Liver (tissue), 9 donors: ENCODE measurements around the gene SAMSN1. TPM values are rescaled to one million over a fixed set of nuclear protein-coding genes. Genes with fewer than 3 reads are reported as not detected.

Experiments
- DNase-seq: peaks from one replicate; pipeline ENCODE4 v3.0.0-alpha.2; 2017; ENCODE audit warnings: low spot score
- H3K27ac ChIP-seq, 2 donors: one replicate each; pipeline ENCODE4 v1.7.0; 2013; ENCODE audit warnings: inconsistent platforms in 2 of 2, low read length in 2 of 2, control low read depth in 1 of 2, low read depth in 1 of 2, mild to moderate bottlenecking in 1 of 2
- H3K27me3 ChIP-seq, 4 donors: one replicate each; pipeline versions ENCODE4 v1.6.1 to v1.7.0; 2013; ENCODE audit warnings: low read length in 3 of 4, inconsistent platforms in 1 of 4, mild to moderate bottlenecking in 1 of 4, moderate library complexity in 1 of 4; ENCODE audit not compliant: control insufficient read depth in 4 of 4, insufficient read depth in 4 of 4
- H3K36me3 ChIP-seq, 4 donors: one replicate each; pipeline versions ENCODE4 v1.6.1 to v1.7.0; 2013; ENCODE audit warnings: low read length in 3 of 4, mild to moderate bottlenecking in 3 of 4, low read depth in 1 of 4, moderate library complexity in 1 of 4; ENCODE audit not compliant: control insufficient read depth in 4 of 4, insufficient read depth in 3 of 4
- H3K4me1 ChIP-seq, 4 donors: one replicate each; pipeline versions ENCODE4 v1.6.1 to v1.7.0; 2013; ENCODE audit warnings: low read length in 3 of 4, mild to moderate bottlenecking in 3 of 4, moderate library complexity in 1 of 4; ENCODE audit not compliant: control insufficient read depth in 4 of 4, insufficient read depth in 4 of 4
- H3K4me3 ChIP-seq, 3 donors: one replicate each; pipeline versions ENCODE4 v1.6.1 to v1.7.0; 2013; ENCODE audit warnings: low read length in 3 of 3, control low read depth in 1 of 3, low read depth in 1 of 3, mild to moderate bottlenecking in 1 of 3
- H3K9ac ChIP-seq, 2 donors: one replicate each; pipeline ENCODE4 v1.7.0; 2013; ENCODE audit warnings: low read length in 2 of 2, mild to moderate bottlenecking in 2 of 2, moderate library complexity in 2 of 2, control low read depth in 1 of 2, low read depth in 1 of 2
- H3K9me3 ChIP-seq, 4 donors: one replicate each; pipeline versions ENCODE4 v1.6.1 to v1.7.0; 2013; ENCODE audit warnings: low read length in 3 of 4; ENCODE audit not compliant: control insufficient read depth in 4 of 4
- EGR1 ChIP-seq, 2 donors: IDR thresholded peaks; 2 replicates each; pipeline ENCODE4 v1.6.1; 2016 to 2018; ENCODE audit warnings: antibody characterized with exemption in 2 of 2, low read depth in 2 of 2
- FOXA1 ChIP-seq: IDR thresholded peaks from 2 replicates; pipeline ENCODE4 v1.6.1; 2016; ENCODE audit warnings: antibody characterized with exemption
- FOXA2 ChIP-seq: IDR thresholded peaks from 2 replicates; pipeline ENCODE4 v1.6.1; 2016; ENCODE audit warnings: antibody characterized with exemption
- GABPA ChIP-seq, 2 donors: IDR thresholded peaks in 1 of 2; conservative IDR thresholded peaks in 1 of 2; 2 replicates each; pipeline ENCODE4 v1.6.1; 2016; ENCODE audit warnings: antibody characterized with exemption in 2 of 2, mild to moderate bottlenecking in 1 of 2, moderate library complexity in 1 of 2
- HNF4A ChIP-seq, 2 donors: conservative IDR thresholded peaks; 2 replicates each; pipeline ENCODE4 v1.6.1; 2016; ENCODE audit warnings: antibody characterized with exemption in 2 of 2, mild to moderate bottlenecking in 2 of 2
- HNF4G ChIP-seq: IDR thresholded peaks from 2 replicates; pipeline ENCODE4 v1.6.1; 2016; ENCODE audit warnings: antibody characterized with exemption
- JUND ChIP-seq, 2 donors: IDR thresholded peaks; 2 replicates each; pipeline ENCODE4 v1.6.1; 2016; ENCODE audit warnings: antibody characterized with exemption in 2 of 2
- NR2F2 ChIP-seq: IDR thresholded peaks from 2 replicates; pipeline ENCODE4 v1.6.1; 2016; ENCODE audit warnings: antibody characterized with exemption
- RAD21 ChIP-seq, 2 donors: IDR thresholded peaks; 2 replicates each; pipeline ENCODE4 v1.6.1; 2016; ENCODE audit warnings: antibody characterized with exemption in 2 of 2, mild to moderate bottlenecking in 2 of 2
- RXRA ChIP-seq, 2 donors: IDR thresholded peaks; 2 replicates each; pipeline ENCODE4 v1.6.1; 2017 to 2018; ENCODE audit warnings: antibody characterized with exemption in 2 of 2, mild to moderate bottlenecking in 1 of 2
- SP1 ChIP-seq: IDR thresholded peaks from 2 replicates; pipeline ENCODE4 v1.6.1; 2018; ENCODE audit warnings: antibody characterized with exemption, mild to moderate bottlenecking
- TAF1 ChIP-seq: conservative IDR thresholded peaks from 2 replicates; pipeline ENCODE4 v1.6.1; 2016; ENCODE audit warnings: antibody characterized with exemption, mild to moderate bottlenecking
- YY1 ChIP-seq: IDR thresholded peaks from 2 replicates; pipeline ENCODE4 v1.6.1; 2016; ENCODE audit warnings: antibody characterized with exemption, mild to moderate bottlenecking
- WGBS: extraction: QIAGEN DNeasy Blood & Tissue Kit; methylation state at CpG from one replicate; pipeline ENCODE4 v1.1.7; 2013; 5-methylcytosine and 5-hydroxymethylcytosine counted together
- polyA plus RNA-seq, 2 donors: library from polyadenylated mRNA; stranded (reverse) in 1 of 2; unstranded in 1 of 2; fragments of 200-250 nt in 1 of 2; fragments of >200 nt in 1 of 2; fragmentation: Nextera tagmentation in 1 of 2; extraction: Ambion mirVana in 1 of 2; gene quantifications; one replicate each; pipeline versions ENCODE4 v1.2.1 to v1.2.3, GENCODE V29; 2013 to 2015
- total RNA-seq, 2 donors: library from RNA; depleted of rRNA; stranded (reverse); fragments of >200 nt; gene quantifications; one replicate each; pipeline ENCODE4 v1.2.3, GENCODE V29; 2014
- TF ChIP-seq, protein P1 (sequence below): IDR thresholded peaks from 2 replicates; pipeline ENCODE4 v1.6.1; 2016; ENCODE audit warnings: antibody characterized with exemption
- TF ChIP-seq, protein P2 (sequence below): IDR thresholded peaks from 2 replicates; pipeline ENCODE4 v1.6.1; 2016; ENCODE audit warnings: antibody characterized with exemption
- TF ChIP-seq, protein P3 (sequence below): fragments of 150-350 bp; IDR thresholded peaks from 2 replicates; pipeline ENCODE4 v1.5.1; 2017; ENCODE audit warnings: improper control_type of control experiment, low read depth, low read length; ENCODE audit not compliant: missing input control
- TF ChIP-seq, protein P4 (sequence below): IDR thresholded peaks from 2 replicates; pipeline ENCODE4 v1.6.1; 2016; ENCODE audit warnings: antibody characterized with exemption, mild to moderate bottlenecking
- TF ChIP-seq, protein P5 (sequence below): IDR thresholded peaks from 2 replicates; pipeline ENCODE4 v1.6.1; 2016; ENCODE audit warnings: antibody characterized with exemption
- donor health status: healthy.
- donor health status: healthy.
- donor health status: healthy.
- donor health status: healthy.
- donor health status: healthy.

Gene SAMSN1
- total and polyA plus RNA-seq, 4 donors, result 2.2 to 9.0 (median 3.4) TPM

DNA sequence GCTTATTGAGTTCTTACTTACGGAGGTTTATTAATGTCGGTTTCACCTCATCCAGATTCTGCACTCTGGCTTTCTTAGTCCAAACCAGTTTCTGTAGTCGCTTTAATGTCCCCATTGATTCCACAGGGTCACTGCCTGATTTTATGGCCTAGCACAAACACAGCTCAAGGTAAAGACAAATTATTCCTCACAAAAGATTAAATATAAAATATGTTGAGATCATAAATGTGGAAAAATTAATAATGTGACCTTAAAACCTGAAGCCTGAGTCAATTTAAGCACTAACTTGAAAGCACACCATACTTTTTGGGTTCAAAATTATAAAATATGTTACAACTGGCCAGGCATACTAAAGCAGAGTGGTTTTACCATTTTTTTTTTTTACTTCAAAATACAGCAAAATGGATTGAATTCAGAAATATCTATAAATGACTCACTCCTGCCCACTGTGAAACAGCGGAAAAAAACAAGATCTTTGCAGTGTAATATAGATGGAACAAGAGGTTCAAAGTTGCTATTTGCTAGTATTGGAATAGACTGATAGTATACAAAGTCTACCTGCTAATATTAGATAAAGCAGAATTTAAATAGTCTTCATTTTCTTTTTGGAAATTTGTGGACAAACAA, 37.6 kb upstream of the SAMSN1 start:
- no peak for DNase-seq
- TF ChIP-seq, protein P1, sequence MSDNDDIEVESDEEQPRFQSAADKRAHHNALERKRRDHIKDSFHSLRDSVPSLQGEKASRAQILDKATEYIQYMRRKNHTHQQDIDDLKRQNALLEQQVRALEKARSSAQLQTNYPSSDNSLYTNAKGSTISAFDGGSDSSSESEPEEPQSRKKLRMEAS, result no peak
- TF ChIP-seq, protein P2, sequence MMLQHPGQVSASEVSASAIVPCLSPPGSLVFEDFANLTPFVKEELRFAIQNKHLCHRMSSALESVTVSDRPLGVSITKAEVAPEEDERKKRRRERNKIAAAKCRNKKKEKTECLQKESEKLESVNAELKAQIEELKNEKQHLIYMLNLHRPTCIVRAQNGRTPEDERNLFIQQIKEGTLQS, result no peak
- TF ChIP-seq NR2F2, result no peak
- TF ChIP-seq EGR1 (IDR thresholded peaks at IDR 0.05; ENCODE audit: low read depth in 2 of 2), result no peak
- Histone ChIP-seq H3K4me1 (no peaks in the 10 kb centered on the region), H3K36me3 (no peaks in the 10 kb centered on the region), H3K27me3 (peaks cover 0 to 4% (median 0%) of the 10 kb centered on the region in 4 donors), H3K9me3 (no peaks in the 10 kb centered on the region), H3K9ac (no peak overlapping the region), H3K27ac (no peak overlapping the region), H3K4me3 (no peak overlapping the region)
- WGBS, result 95% methylated on average over 4 of the region's 4 CpGs

DNA sequence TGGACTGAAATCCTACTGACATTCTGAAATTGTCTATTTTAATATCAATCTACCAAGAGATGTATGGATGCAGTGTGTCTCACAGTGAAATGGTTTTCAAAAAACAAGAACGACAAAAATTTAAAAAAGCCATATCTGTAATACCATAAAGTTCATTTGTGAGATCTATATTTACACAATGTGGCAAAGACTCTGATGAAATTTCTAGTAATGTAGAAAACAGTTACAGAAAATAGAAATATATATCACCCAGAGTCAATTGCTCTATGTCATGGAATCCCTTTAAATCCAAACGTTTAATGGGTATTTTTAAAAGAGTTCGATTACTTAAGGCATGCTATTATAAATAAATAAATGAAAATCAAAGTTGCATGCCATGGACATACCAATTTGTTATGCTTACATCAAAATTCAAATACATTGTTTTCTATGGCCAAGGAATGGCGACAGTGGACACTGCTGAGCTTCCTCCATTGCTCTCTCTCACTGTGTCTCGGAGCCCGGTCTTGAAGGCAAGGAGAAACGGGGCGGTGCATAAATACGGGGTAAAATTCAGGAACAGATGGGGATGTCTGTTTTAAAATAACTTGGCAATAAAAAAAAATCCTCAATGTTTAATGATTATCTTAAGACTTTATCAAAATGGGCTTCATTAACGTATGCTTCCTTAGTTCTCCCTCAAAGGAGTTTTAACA, 37.0 kb upstream of the SAMSN1 start:
- Histone ChIP-seq H3K9me3 (no peaks in the 10 kb centered on the region), H3K9ac (no peak overlapping the region), H3K27ac (no peak overlapping the region), H3K4me1 (no peaks in the 10 kb centered on the region), H3K4me3 (no peak overlapping the region), H3K36me3 (no peaks in the 10 kb centered on the region), H3K27me3 (peaks cover 0 to 4% (median 0%) of the 10 kb centered on the region in 4 donors)
- TF ChIP-seq, protein P3, sequence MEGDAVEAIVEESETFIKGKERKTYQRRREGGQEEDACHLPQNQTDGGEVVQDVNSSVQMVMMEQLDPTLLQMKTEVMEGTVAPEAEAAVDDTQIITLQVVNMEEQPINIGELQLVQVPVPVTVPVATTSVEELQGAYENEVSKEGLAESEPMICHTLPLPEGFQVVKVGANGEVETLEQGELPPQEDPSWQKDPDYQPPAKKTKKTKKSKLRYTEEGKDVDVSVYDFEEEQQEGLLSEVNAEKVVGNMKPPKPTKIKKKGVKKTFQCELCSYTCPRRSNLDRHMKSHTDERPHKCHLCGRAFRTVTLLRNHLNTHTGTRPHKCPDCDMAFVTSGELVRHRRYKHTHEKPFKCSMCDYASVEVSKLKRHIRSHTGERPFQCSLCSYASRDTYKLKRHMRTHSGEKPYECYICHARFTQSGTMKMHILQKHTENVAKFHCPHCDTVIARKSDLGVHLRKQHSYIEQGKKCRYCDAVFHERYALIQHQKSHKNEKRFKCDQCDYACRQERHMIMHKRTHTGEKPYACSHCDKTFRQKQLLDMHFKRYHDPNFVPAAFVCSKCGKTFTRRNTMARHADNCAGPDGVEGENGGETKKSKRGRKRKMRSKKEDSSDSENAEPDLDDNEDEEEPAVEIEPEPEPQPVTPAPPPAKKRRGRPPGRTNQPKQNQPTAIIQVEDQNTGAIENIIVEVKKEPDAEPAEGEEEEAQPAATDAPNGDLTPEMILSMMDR, result no peak
- TF ChIP-seq NR2F2 (no peak), RAD21 (IDR thresholded peaks at IDR 0.05) (no peak), FOXA1 (no peak), HNF4G (no peak), EGR1 (IDR thresholded peaks at IDR 0.05; ENCODE audit: low read depth in 2 of 2) (no peak), RXRA (IDR thresholded peaks at IDR 0.05) (no peak), TAF1 (no peak), HNF4A (conservative IDR thresholded peaks at IDR 0.05) (no peak), YY1 (no peak), GABPA (IDR thresholded peaks at IDR 0.05 in 1 of 2, conservative IDR thresholded peaks at IDR 0.05 in 1 of 2) (no peak), JUND (IDR thresholded peaks at IDR 0.05) (no peak), FOXA2 (no peak), SP1 (no peak)
- TF ChIP-seq, protein P4, sequence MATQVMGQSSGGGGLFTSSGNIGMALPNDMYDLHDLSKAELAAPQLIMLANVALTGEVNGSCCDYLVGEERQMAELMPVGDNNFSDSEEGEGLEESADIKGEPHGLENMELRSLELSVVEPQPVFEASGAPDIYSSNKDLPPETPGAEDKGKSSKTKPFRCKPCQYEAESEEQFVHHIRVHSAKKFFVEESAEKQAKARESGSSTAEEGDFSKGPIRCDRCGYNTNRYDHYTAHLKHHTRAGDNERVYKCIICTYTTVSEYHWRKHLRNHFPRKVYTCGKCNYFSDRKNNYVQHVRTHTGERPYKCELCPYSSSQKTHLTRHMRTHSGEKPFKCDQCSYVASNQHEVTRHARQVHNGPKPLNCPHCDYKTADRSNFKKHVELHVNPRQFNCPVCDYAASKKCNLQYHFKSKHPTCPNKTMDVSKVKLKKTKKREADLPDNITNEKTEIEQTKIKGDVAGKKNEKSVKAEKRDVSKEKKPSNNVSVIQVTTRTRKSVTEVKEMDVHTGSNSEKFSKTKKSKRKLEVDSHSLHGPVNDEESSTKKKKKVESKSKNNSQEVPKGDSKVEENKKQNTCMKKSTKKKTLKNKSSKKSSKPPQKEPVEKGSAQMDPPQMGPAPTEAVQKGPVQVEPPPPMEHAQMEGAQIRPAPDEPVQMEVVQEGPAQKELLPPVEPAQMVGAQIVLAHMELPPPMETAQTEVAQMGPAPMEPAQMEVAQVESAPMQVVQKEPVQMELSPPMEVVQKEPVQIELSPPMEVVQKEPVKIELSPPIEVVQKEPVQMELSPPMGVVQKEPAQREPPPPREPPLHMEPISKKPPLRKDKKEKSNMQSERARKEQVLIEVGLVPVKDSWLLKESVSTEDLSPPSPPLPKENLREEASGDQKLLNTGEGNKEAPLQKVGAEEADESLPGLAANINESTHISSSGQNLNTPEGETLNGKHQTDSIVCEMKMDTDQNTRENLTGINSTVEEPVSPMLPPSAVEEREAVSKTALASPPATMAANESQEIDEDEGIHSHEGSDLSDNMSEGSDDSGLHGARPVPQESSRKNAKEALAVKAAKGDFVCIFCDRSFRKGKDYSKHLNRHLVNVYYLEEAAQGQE, result no peak
- TF ChIP-seq, protein P1, result no peak
- TF ChIP-seq, protein P2, result no peak
- TF ChIP-seq, protein P5, sequence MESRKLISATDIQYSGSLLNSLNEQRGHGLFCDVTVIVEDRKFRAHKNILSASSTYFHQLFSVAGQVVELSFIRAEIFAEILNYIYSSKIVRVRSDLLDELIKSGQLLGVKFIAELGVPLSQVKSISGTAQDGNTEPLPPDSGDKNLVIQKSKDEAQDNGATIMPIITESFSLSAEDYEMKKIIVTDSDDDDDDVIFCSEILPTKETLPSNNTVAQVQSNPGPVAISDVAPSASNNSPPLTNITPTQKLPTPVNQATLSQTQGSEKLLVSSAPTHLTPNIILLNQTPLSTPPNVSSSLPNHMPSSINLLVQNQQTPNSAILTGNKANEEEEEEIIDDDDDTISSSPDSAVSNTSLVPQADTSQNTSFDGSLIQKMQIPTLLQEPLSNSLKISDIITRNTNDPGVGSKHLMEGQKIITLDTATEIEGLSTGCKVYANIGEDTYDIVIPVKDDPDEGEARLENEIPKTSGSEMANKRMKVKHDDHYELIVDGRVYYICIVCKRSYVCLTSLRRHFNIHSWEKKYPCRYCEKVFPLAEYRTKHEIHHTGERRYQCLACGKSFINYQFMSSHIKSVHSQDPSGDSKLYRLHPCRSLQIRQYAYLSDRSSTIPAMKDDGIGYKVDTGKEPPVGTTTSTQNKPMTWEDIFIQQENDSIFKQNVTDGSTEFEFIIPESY, result no peak
- DNase-seq, result no peak
- WGBS, result 89% methylated on average over 10 of the region's 10 CpGs
